Mesothelial cell of epicardium (in vitro differentiated cells): Measurements from ENCODE around the gene KLHL2. TPM values are rescaled to one million over a fixed set of nuclear protein-coding genes. Genes with fewer than 3 reads are reported as not detected.
"Not testable (repeated sequence)": the region's sequence is repeated elsewhere in the genome, so short reads cannot be mapped to it uniquely, and the experiment has no call there.

Source experiments
- DNase-seq, 2 experiments: peaks; one replicate each; pipeline ENCODE4 v3.0.0; 2021; ENCODE audit warnings: low spot score in 2 of 2; ENCODE audit not compliant: unreplicated experiment in 2 of 2
- H3K27ac Mint-ChIP-seq: 2 replicates; pipeline ENCODE4 v1.8.0; 2021; ENCODE audit warnings: mixed read lengths
- H3K27me3 Mint-ChIP-seq: 2 replicates; pipeline ENCODE4 v1.8.0; 2021; ENCODE audit warnings: low read depth, mixed read lengths
- H3K36me3 Mint-ChIP-seq: 2 replicates; pipeline ENCODE4 v1.8.0; 2021; ENCODE audit warnings: mixed read lengths
- H3K4me1 Mint-ChIP-seq: 2 replicates; pipeline ENCODE4 v1.8.0; 2021; ENCODE audit warnings: mixed read lengths
- H3K4me3 Mint-ChIP-seq: 2 replicates; pipeline ENCODE4 v1.8.0; 2021; ENCODE audit warnings: mild to moderate bottlenecking, moderate library complexity, mixed read lengths
- H3K9me3 Mint-ChIP-seq: 2 replicates; pipeline ENCODE4 v1.8.0; 2021; ENCODE audit warnings: mixed read lengths
- CTCF ChIP-seq: fragments of 200-600 bp; sonication (generic); IDR thresholded peaks from one replicate; pipeline ENCODE4 v1.5.0; 2021; ENCODE audit warnings: antibody characterized with exemption; ENCODE audit not compliant: unreplicated experiment
- total RNA-seq: library from RNA; stranded (reverse); gene quantifications from 3 replicates; pipeline ENCODE4 v1.2.1, GENCODE V29; 2021

Gene KLHL2
- total RNA-seq, 1 donor from 2014 or later = 9.9 TPM

GRCh38 chr4:165209796-165210195 is 2.4 kb downstream of the KLHL2 start:
- no peak overlapping the region for H3K27ac Mint-ChIP-seq
- H3K27me3 Mint-ChIP-seq = peaks cover 21% of the 10 kb centered on the region
- no peak for TF ChIP-seq CTCF
- H3K4me3 Mint-ChIP-seq = no peak overlapping the region
- no peaks in the 10 kb centered on the region for H3K36me3 Mint-ChIP-seq
- H3K9me3 Mint-ChIP-seq = no peaks in the 10 kb centered on the region
- DNase-seq = no peak
- H3K4me1 Mint-ChIP-seq = peaks cover 26% of the 10 kb centered on the region

- Mint-ChIP-seq H3K36me3 (no peaks in the 10 kb centered on the region), H3K27me3 (peaks cover 16% of the 10 kb centered on the region), H3K9me3 (no peaks in the 10 kb centered on the region), H3K27ac (no peak overlapping the region), H3K4me3 (no peak overlapping the region), H3K4me1 (peaks cover 28% of the 10 kb centered on the region)
- DNase-seq = no peak
- TF ChIP-seq CTCF = no peak
Observed at GRCh38 chr4:165210566-165210965, 3.2 kb downstream of the KLHL2 start.

- not testable (repeated sequence) for H3K36me3 Mint-ChIP-seq, H3K9me3 Mint-ChIP-seq, DNase-seq, H3K4me3 Mint-ChIP-seq, H3K27ac Mint-ChIP-seq
- Mint-ChIP-seq H3K27me3 (peaks cover 11% of the 10 kb centered on the region), H3K4me1 (peaks cover 29% of the 10 kb centered on the region)
Observed at GRCh38 chr4:165212647-165213046, 5.3 kb downstream of the KLHL2 start.

GRCh38 chr4:165213404-165213803 is 6.0 kb downstream of the KLHL2 start:
- H3K27ac Mint-ChIP-seq, H3K27me3 Mint-ChIP-seq, H3K4me3 Mint-ChIP-seq, DNase-seq, H3K36me3 Mint-ChIP-seq, H3K9me3 Mint-ChIP-seq: not testable (repeated sequence)
- peaks cover 26% of the 10 kb centered on the region for H3K4me1 Mint-ChIP-seq

- H3K27ac Mint-ChIP-seq = not testable (repeated sequence)
Observed at GRCh38 chr4:165213991-165214709, 6.8 kb downstream of the KLHL2 start.

GRCh38 chr4:165215034-165215751 is 7.8 kb downstream of the KLHL2 start:
- not testable (repeated sequence) for H3K27me3 Mint-ChIP-seq, DNase-seq, H3K9me3 Mint-ChIP-seq, H3K4me3 Mint-ChIP-seq, H3K27ac Mint-ChIP-seq, H3K36me3 Mint-ChIP-seq
- H3K4me1 Mint-ChIP-seq = peaks cover 21% of the 10 kb centered on the region

More at GRCh38 chr4:165213991-165214709, 6.8 kb downstream of the KLHL2 start:
- H3K36me3 Mint-ChIP-seq, H3K27me3 Mint-ChIP-seq, H3K9me3 Mint-ChIP-seq, H3K4me3 Mint-ChIP-seq, DNase-seq: not testable (repeated sequence)
- peaks cover 21% of the 10 kb centered on the region for H3K4me1 Mint-ChIP-seq

GRCh38 chr4:165215761-165216487 is 8.6 kb downstream of the KLHL2 start:
- not testable (repeated sequence) for H3K36me3 Mint-ChIP-seq, H3K9me3 Mint-ChIP-seq, H3K27me3 Mint-ChIP-seq, H3K27ac Mint-ChIP-seq, DNase-seq, H3K4me3 Mint-ChIP-seq
- peaks cover 18% of the 10 kb centered on the region for H3K4me1 Mint-ChIP-seq

GRCh38 chr4:165217325-165217724 is 10.0 kb downstream of the KLHL2 start:
- TF ChIP-seq CTCF = no peak
- Mint-ChIP-seq H3K27ac (no peak overlapping the region), H3K4me3 (no peak overlapping the region), H3K27me3 (no peaks in the 10 kb centered on the region), H3K36me3 (peaks cover 9% of the 10 kb centered on the region), H3K9me3 (no peaks in the 10 kb centered on the region), H3K4me1 (peaks cover 25% of the 10 kb centered on the region)
- DNase-seq = no peak

GRCh38 chr4:165221306-165221705 is 13.9 kb downstream of the KLHL2 start:
- not testable (repeated sequence) for H3K27me3 Mint-ChIP-seq, DNase-seq, H3K36me3 Mint-ChIP-seq, H3K4me3 Mint-ChIP-seq, H3K27ac Mint-ChIP-seq, H3K9me3 Mint-ChIP-seq
- H3K4me1 Mint-ChIP-seq = peaks cover 15% of the 10 kb centered on the region

GRCh38 chr4:165221993-165222650 is 14.8 kb downstream of the KLHL2 start:
- not testable (repeated sequence) for H3K27ac Mint-ChIP-seq, DNase-seq, H3K27me3 Mint-ChIP-seq, H3K4me3 Mint-ChIP-seq, H3K36me3 Mint-ChIP-seq, H3K4me1 Mint-ChIP-seq, H3K9me3 Mint-ChIP-seq
